T-cell (primary cell): Measurements from ENCODE around the gene PRDM16. TPM values are rescaled to one million over a fixed set of nuclear protein-coding genes. Genes with fewer than 3 reads are reported as not detected.

Experiments used
- ATAC-seq, 4 experiments: fragments of 200-7000 bp in 3 of 4; fragments of 150-1000 bp in 1 of 4; cut with Tn5 transposase; replicated peaks in 1 of 4; 1 replicate in 3 of 4; 2 replicates in 1 of 4; pipeline ENCODE4 v1.10.0; 2021; ENCODE audit warnings: moderate library complexity in 3 of 4, mild to moderate bottlenecking in 2 of 4, moderate number of reproducible peaks in 1 of 4
- CTCF ChIA-PET, 2 donors: fragments of 300-600 bp; sonication (Branson Sonifier 250); formaldehyde crosslinking; loops; one replicate each; lab custom pipeline; 2022; ENCODE audit warnings: antibody characterized with exemption in 2 of 2; lab: Charles Lee
- POLR2A ChIA-PET, 2 donors: fragments of 300-600 bp; sonication (Branson Sonifier 250); formaldehyde crosslinking; loops; one replicate each; lab custom pipeline; 2022; ENCODE audit warnings: antibody characterized with exemption in 2 of 2; lab: Charles Lee
- DNase-seq, 35 experiments: peaks; one replicate each; pipeline versions ENCODE4 v3.0.0 to v3.0.0-alpha.2; 2013 to 2023
- H3K27ac ChIP-seq: one replicate; pipeline ENCODE4 v1.5.1; 2013; ENCODE audit warnings: low read length
- H3K27me3 ChIP-seq, 2 experiments: replicated peaks in 1 of 2; 1 replicate in 1 of 2; 2 replicates in 1 of 2; pipeline versions ENCODE4 v1.6.1 to v1.7.0; 2013; ENCODE audit warnings: low read length in 1 of 2, mixed read lengths in 1 of 2; ENCODE audit not compliant: control insufficient read depth in 2 of 2, insufficient read depth in 2 of 2; ENCODE audit errors: extremely low read depth in 1 of 2
- H3K36me3 ChIP-seq, 2 donors: 1 replicate in 1 of 2; 2 replicates in 1 of 2; pipeline versions ENCODE4 v1.6.1 to v1.7.0; 2013; ENCODE audit warnings: low read length in 1 of 2; ENCODE audit not compliant: control insufficient read depth in 2 of 2, insufficient read depth in 1 of 2; ENCODE audit errors: extremely low read depth in 1 of 2
- H3K4me1 ChIP-seq, 2 experiments: 1 replicate in 1 of 2; 2 replicates in 1 of 2; pipeline versions ENCODE4 v1.6.1 to v1.7.0; 2013; ENCODE audit warnings: low read length in 2 of 2, mixed read lengths in 1 of 2; ENCODE audit not compliant: insufficient read depth in 2 of 2, control insufficient read depth in 1 of 2; ENCODE audit errors: extremely low read depth in 1 of 2
- H3K4me3 ChIP-seq, 2 donors: 1 replicate in 1 of 2; 2 replicates in 1 of 2; pipeline versions ENCODE4 v1.5.1 to v1.7.0; 2013; ENCODE audit warnings: mild to moderate bottlenecking in 2 of 2, low read length in 1 of 2, moderate library complexity in 1 of 2; ENCODE audit not compliant: control insufficient read depth in 1 of 2; ENCODE audit errors: extremely low read depth in 1 of 2
- H3K9me3 ChIP-seq: 2 replicates; pipeline ENCODE4 v1.7.0; 2013
- H3K27ac Mint-ChIP-seq, 2 donors: one replicate each; pipeline ENCODE4 v1.8.0; 2020 to 2021; ENCODE audit warnings: mild to moderate bottlenecking in 2 of 2, mixed read lengths in 2 of 2
- H3K27me3 Mint-ChIP-seq, 2 donors: one replicate each; pipeline ENCODE4 v1.8.0; 2021 to 2022; ENCODE audit warnings: mixed read lengths in 2 of 2
- H3K36me3 Mint-ChIP-seq: one replicate; pipeline ENCODE4 v1.8.0; 2021; ENCODE audit warnings: mixed read lengths
- H3K4me1 Mint-ChIP-seq, 3 donors: one replicate each; pipeline ENCODE4 v1.8.0; 2020 to 2022; ENCODE audit warnings: mixed read lengths in 3 of 3, mild to moderate bottlenecking in 1 of 3
- H3K4me3 Mint-ChIP-seq, 3 donors: one replicate each; pipeline ENCODE4 v1.8.0; 2020 to 2022; ENCODE audit warnings: mild to moderate bottlenecking in 3 of 3, mixed read lengths in 3 of 3, moderate library complexity in 3 of 3
- H3K9me3 Mint-ChIP-seq, 3 donors: one replicate each; pipeline ENCODE4 v1.8.0; 2020 to 2022; ENCODE audit warnings: mixed read lengths in 3 of 3
- WGBS: methylation state at CpG from one replicate; pipeline ENCODE4 v1.1.5; 2013; ENCODE audit warnings: missing lambda C conversion rate; ENCODE audit not compliant: insufficient coverage; 5-methylcytosine and 5-hydroxymethylcytosine counted together
- total RNA-seq, 35 experiments: library from RNA in 6 of 35; stranded (reverse) in 6 of 35; fragments of 120-200 nt in 1 of 35; gene quantifications; one replicate each; pipeline versions ENCODE4 v1.2.1 to v1.2.4 and lab custom pipeline; 2013 to 2026

Gene PRDM16
- total RNA-seq, 5 donors from 2014 or later (not counting 1 experiment from before 2014, with no cell fraction given): 0.15 to 0.70 (median 0.24) TPM; not detected in 1

- no peaks in the 10 kb centered on the region for H3K36me3 Mint-ChIP-seq
- ChIA-PET CTCF (no interaction called here), POLR2A (no interaction called here)
- no peaks in the 10 kb centered on the region for H3K36me3 ChIP-seq
- no peaks in the 10 kb centered on the region for H3K9me3 Mint-ChIP-seq
- H3K27ac ChIP-seq: no peak overlapping the region
- H3K27me3 Mint-ChIP-seq: peaks cover 0 to 31% of the 10 kb centered on the region in 2 donors
- H3K4me1 Mint-ChIP-seq: peaks cover 0 to 5% (median 4%) of the 10 kb centered on the region in 3 donors
- no peak overlapping the region for H3K27ac Mint-ChIP-seq
- peaks cover 4 to 10% of the 10 kb centered on the region in 2 experiments for H3K4me1 ChIP-seq
- peak overlapping the region in 1 of 3 donors; percentile 34 for H3K4me3 Mint-ChIP-seq
- no peak for ATAC-seq
- no peak overlapping the region for H3K4me3 ChIP-seq
- WGBS: 80% methylated on average over 6 of the region's 10 CpGs
- H3K27me3 ChIP-seq: peaks cover 0 to 59% of the 10 kb centered on the region in 2 experiments
- H3K9me3 ChIP-seq: no peaks in the 10 kb centered on the region
- no peak for DNase-seq
These were observed 2.2 kb upstream of the PRDM16 start for GRCh38 chr1:3066826-3067225.

DNA sequence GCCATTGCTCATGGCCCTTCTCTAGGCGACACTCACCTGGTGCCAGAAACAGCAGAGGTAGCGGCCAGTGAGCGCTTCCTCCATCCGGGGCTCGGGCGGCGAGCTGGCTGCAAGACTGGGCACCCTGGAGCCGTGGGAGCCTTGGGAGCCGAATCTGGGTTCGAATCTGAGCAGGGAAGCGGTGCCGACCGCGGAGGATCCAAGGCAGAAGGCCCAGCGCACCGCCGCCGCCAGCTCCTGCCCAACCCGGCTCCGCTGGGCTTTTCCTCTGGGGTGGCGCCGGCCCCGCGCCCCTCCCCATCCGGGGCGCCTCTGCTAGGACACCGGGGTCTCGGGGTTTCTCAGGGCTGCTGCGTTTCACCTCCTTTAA is 1.7 kb upstream of the PRDM16 start:
- ChIA-PET CTCF (no interaction called here), POLR2A (no interaction called here)
- Mint-ChIP-seq H3K9me3 (no peaks in the 10 kb centered on the region), H3K27me3 (peaks cover 2 to 35% of the 10 kb centered on the region in 2 donors), H3K36me3 (no peaks in the 10 kb centered on the region), H3K4me3 (peak overlapping the region in 1 of 3 donors; percentile 34), H3K27ac (no peak overlapping the region), H3K4me1 (peaks cover 0 to 5% (median 4%) of the 10 kb centered on the region in 3 donors)
- ATAC-seq (no peak), DNase-seq (no peak)
- Histone ChIP-seq H3K9me3 (no peaks in the 10 kb centered on the region), H3K4me1 (peaks cover 4 to 10% of the 10 kb centered on the region in 2 experiments), H3K36me3 (no peaks in the 10 kb centered on the region), H3K27me3 (peaks cover 0 to 64% of the 10 kb centered on the region in 2 experiments), H3K27ac (no peak overlapping the region), H3K4me3 (no peak overlapping the region)
- 42% methylated on average over 29 of the region's 29 CpGs for WGBS

- Histone ChIP-seq H3K27ac (no peak overlapping the region), H3K9me3 (no peaks in the 10 kb centered on the region), H3K27me3 (peaks cover 0 to 70% of the 10 kb centered on the region in 2 experiments), H3K36me3 (no peaks in the 10 kb centered on the region), H3K4me1 (peaks cover 4 to 10% of the 10 kb centered on the region in 2 experiments), H3K4me3 (peak overlapping the region in 1 of 2 donors; percentile 23)
- CTCF ChIA-PET: no interaction called here
- POLR2A ChIA-PET: no interaction called here
- H3K27me3 Mint-ChIP-seq: peaks cover 3 to 38% of the 10 kb centered on the region in 2 donors
- H3K4me3 Mint-ChIP-seq: peak overlapping the region in 1 of 3 donors; percentile 75
- H3K9me3 Mint-ChIP-seq: no peaks in the 10 kb centered on the region
- 5% methylated on average over 82 of the region's 97 CpGs for WGBS
- H3K27ac Mint-ChIP-seq: no peak overlapping the region
- DNase-seq (no peak), ATAC-seq (no peak)
- no peaks in the 10 kb centered on the region for H3K36me3 Mint-ChIP-seq
- peaks cover 0 to 5% (median 4%) of the 10 kb centered on the region in 3 donors for H3K4me1 Mint-ChIP-seq
These were observed 1.1 kb upstream of the PRDM16 start for GRCh38 chr1:3067671-3068563.

- under 1% methylated on average over 56 of the region's 91 CpGs for WGBS
- ChIA-PET CTCF (no interaction called here), POLR2A (no interaction called here)
- Histone ChIP-seq H3K4me3 (peak overlapping the region in 1 of 2 donors; percentile 53), H3K9me3 (no peaks in the 10 kb centered on the region), H3K36me3 (no peaks in the 10 kb centered on the region), H3K27me3 (peaks cover 0 to 79% of the 10 kb centered on the region in 2 experiments), H3K27ac (no peak overlapping the region), H3K4me1 (peaks cover 4 to 10% of the 10 kb centered on the region in 2 experiments)
- peaks cover 0 to 5% (median 4%) of the 10 kb centered on the region in 3 donors for H3K4me1 Mint-ChIP-seq
- no peaks in the 10 kb centered on the region for H3K9me3 Mint-ChIP-seq
- peaks cover 3 to 45% of the 10 kb centered on the region in 2 donors for H3K27me3 Mint-ChIP-seq
- H3K36me3 Mint-ChIP-seq: no peaks in the 10 kb centered on the region
- DNase-seq (no peak), ATAC-seq (peak in 2 of 4 experiments; percentile 27 to 34)
- no peak overlapping the region for H3K27ac Mint-ChIP-seq
- H3K4me3 Mint-ChIP-seq: peak overlapping the region in 2 of 3 donors; percentile 67 to 75
These were observed 697 bp downstream of the PRDM16 start for GRCh38 chr1:3069491-3070308.

DNA sequence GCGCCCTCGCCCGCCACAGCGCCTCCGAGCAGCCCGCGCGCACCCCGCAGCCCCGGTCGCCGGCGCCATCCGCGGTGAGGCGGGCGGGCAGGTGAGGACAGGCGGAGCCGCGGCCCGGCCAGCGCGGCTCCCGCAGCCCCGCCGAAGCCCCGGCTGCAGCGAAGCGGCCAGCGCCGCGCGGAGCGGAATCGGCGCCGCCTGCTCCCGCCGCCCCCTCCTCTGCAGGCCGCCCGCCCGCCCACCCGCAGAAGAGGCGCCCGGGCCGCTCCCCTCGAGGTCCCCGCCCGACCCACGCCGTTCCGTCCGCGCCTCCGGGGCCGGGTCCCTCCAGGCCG is 1.3 kb downstream of the PRDM16 start:
- Histone ChIP-seq H3K4me3 (no peak overlapping the region), H3K4me1 (peaks cover 4 to 10% of the 10 kb centered on the region in 2 experiments), H3K9me3 (no peaks in the 10 kb centered on the region), H3K36me3 (no peaks in the 10 kb centered on the region), H3K27ac (no peak overlapping the region), H3K27me3 (peaks cover 0 to 78% of the 10 kb centered on the region in 2 experiments)
- Mint-ChIP-seq H3K36me3 (no peaks in the 10 kb centered on the region), H3K4me3 (no peak overlapping the region), H3K9me3 (no peaks in the 10 kb centered on the region), H3K4me1 (peaks cover 0 to 5% (median 4%) of the 10 kb centered on the region in 3 donors), H3K27me3 (peaks cover 3 to 48% of the 10 kb centered on the region in 2 donors), H3K27ac (no peak overlapping the region)
- 2% methylated on average over 50 of the region's 57 CpGs for WGBS
- DNase-seq: no peak
- ChIA-PET CTCF (no interaction called here), POLR2A (no interaction called here)
- peak in 1 of 4 experiments; percentile 28 for ATAC-seq
